A549 (cell line): ENCODE data around the gene ARL15. TPM values are rescaled to one million over a fixed set of nuclear protein-coding genes. Genes with fewer than 3 reads are reported as not detected.
"Not testable (repeated sequence)": the region's sequence is repeated elsewhere in the genome, so short reads cannot be mapped to it uniquely, and the experiment has no call there.

Source experiments
- ATAC-seq, 2 experiments: fragments of 200-7000 bp in 1 of 2; fragments of >200 bp in 1 of 2; cut with Nextera tagmentation in 1 of 2; cut with Tn5 transposase in 1 of 2; 3 replicates each; pipeline versions ENCODE4 v1.8.0 to v1.9.1; 2018 to 2020; ENCODE audit warnings: mild to moderate bottlenecking in 1 of 2, moderate library complexity in 1 of 2
- CTCF ChIA-PET: fragments of 300-600 bp; sonication (Branson Sonifier 250); formaldehyde crosslinking; extraction: SDS; loops from one replicate; lab custom pipeline; 2021; ENCODE audit warnings: antibody characterized with exemption, inconsistent platforms; lab: Yijun Ruan, JAX
- POLR2A ChIA-PET: fragments of 350-600 bp; formaldehyde crosslinking; extraction: SDS; loops from one replicate; lab custom pipeline; 2021; ENCODE audit warnings: antibody characterized with exemption, inconsistent platforms; lab: Yijun Ruan, JAX
- DNase-seq, 2 experiments: peaks; one replicate each; pipeline versions ENCODE4 v3.0.0 to v3.0.0-alpha.2; 2011 to 2016; ENCODE audit warnings: low read depth in 1 of 2, low spot score in 1 of 2
- FAIRE-seq: peaks from 2 replicates; lab custom pipeline; 2011; peaks lifted over from hg19 to GRCh38; lab: Jason Lieb, UNC
- H3K27ac ChIP-seq, 2 experiments: fragments of >200 bp; sonication (Bioruptor Twin); formaldehyde crosslinking; 3 replicates each; pipeline ENCODE4 v1.5.1; 2016 to 2017
- H3K4me1 ChIP-seq: fragments of >200 bp; sonication (Bioruptor Twin); formaldehyde crosslinking; 3 replicates; pipeline ENCODE4 v1.6.1; 2016
- H3K4me2 ChIP-seq: fragments of >200 bp; sonication (Bioruptor Twin); formaldehyde crosslinking; 3 replicates; pipeline ENCODE4 v1.6.1; 2016
- H3K4me3 ChIP-seq: fragments of >200 bp; sonication (Bioruptor Twin); formaldehyde crosslinking; 3 replicates; pipeline ENCODE4 v1.5.1; 2016
- H3K9me3 ChIP-seq: fragments of >200 bp; sonication (Bioruptor Twin); formaldehyde crosslinking; 3 replicates; pipeline ENCODE4 v1.6.1; 2016
- BCL3 ChIP-seq: fragments of >200 bp; sonication (Bioruptor Twin); formaldehyde crosslinking; IDR thresholded peaks from 3 replicates; pipeline ENCODE4 v1.6.1; 2016
- BHLHE40 ChIP-seq: IDR thresholded peaks from 2 replicates; pipeline ENCODE4 v1.6.1; 2012; ENCODE audit warnings: low read depth, low read length, inconsistent platforms
- CEBPB ChIP-seq, 2 experiments: fragments of >200 bp in 1 of 2; sonication (Bioruptor Twin) in 1 of 2; formaldehyde crosslinking in 1 of 2; IDR thresholded peaks; 2 replicates each; pipeline ENCODE4 v1.6.1; 2012 to 2016
- CHD4 ChIP-seq: fragments of 200-600 bp; sonication (generic); IDR thresholded peaks from 2 replicates; pipeline ENCODE4 v1.6.1; 2016; ENCODE audit warnings: antibody characterized with exemption, mild to moderate bottlenecking, borderline replicate concordance
- CTCF ChIP-seq: fragments of >200 bp; sonication (Bioruptor Twin); formaldehyde crosslinking; IDR thresholded peaks from 3 replicates; pipeline ENCODE4 v1.5.1; 2016
- E2F6 ChIP-seq: IDR thresholded peaks from 2 replicates; pipeline ENCODE4 v1.6.1; 2012; ENCODE audit warnings: low read depth, borderline replicate concordance
- FOSL2 ChIP-seq, 2 experiments: fragments of 450-650 bp in 1 of 2; fragments of >200 bp in 1 of 2; sonication (Bioruptor Twin) in 1 of 2; formaldehyde crosslinking; IDR thresholded peaks; 2 replicates each; pipeline versions ENCODE4 v1.5.0 to v1.6.1; 2016 to 2020; ENCODE audit warnings: mild to moderate bottlenecking in 1 of 2, moderate library complexity in 1 of 2
- HEYL ChIP-seq: fragments of 250-450 bp; sonication (Bioruptor Pico); IDR thresholded peaks from 2 replicates; pipeline ENCODE4 v1.8.0; 2021; ENCODE audit warnings: mild to moderate bottlenecking, moderate library complexity
- HOXB5 ChIP-seq: fragments of 250-450 bp; sonication (Bioruptor Pico); IDR thresholded peaks from 2 replicates; pipeline ENCODE4 v1.5.0; 2020; ENCODE audit warnings: mild to moderate bottlenecking, moderate library complexity
- JUN ChIP-seq, 2 experiments: fragments of >200 bp; sonication (Bioruptor Twin); formaldehyde crosslinking; IDR thresholded peaks; 2 replicates in 1 of 2; 3 replicates in 1 of 2; pipeline ENCODE4 v1.6.1; 2016 to 2017
- KDM5A ChIP-seq: fragments of 200-600 bp; sonication (generic); IDR thresholded peaks from 2 replicates; pipeline ENCODE4 v1.6.1; 2016; ENCODE audit warnings: antibody characterized with exemption, mild to moderate bottlenecking
- MAFK ChIP-seq: fragments of 450-650 bp; IDR thresholded peaks from 2 replicates; pipeline ENCODE4 v1.6.1; 2014; ENCODE audit not compliant: partially characterized antibody
- RAD21 ChIP-seq, 2 experiments: fragments of >200 bp in 1 of 2; sonication (Bioruptor Twin) in 1 of 2; formaldehyde crosslinking in 1 of 2; IDR thresholded peaks in 1 of 2; conservative IDR thresholded peaks in 1 of 2; 2 replicates in 1 of 2; 3 replicates in 1 of 2; pipeline ENCODE4 v1.6.1; 2012 to 2018; ENCODE audit warnings: inconsistent platforms in 1 of 2
- RFX5 ChIP-seq: fragments of 450-650 bp; IDR thresholded peaks from 2 replicates; pipeline ENCODE4 v1.7.1; 2014; ENCODE audit warnings: antibody characterized with exemption, mild to moderate bottlenecking, moderate library complexity
- RNF2 ChIP-seq: fragments of 200-600 bp; sonication (generic); IDR thresholded peaks from 2 replicates; pipeline ENCODE4 v1.6.1; 2016; ENCODE audit warnings: low read depth, mild to moderate bottlenecking, antibody characterized with exemption, moderate library complexity, borderline replicate concordance
- TP53 ChIP-seq: fragments of 250-450 bp; sonication (Bioruptor Pico); IDR thresholded peaks from 2 replicates; pipeline ENCODE4 v1.5.0; 2021; ENCODE audit warnings: mild to moderate bottlenecking, moderate library complexity
- WGBS: methylation state at CpG from one replicate; pipeline ENCODE4 v1.1.6; 2017; ENCODE audit errors: missing lambda C conversion rate; 5-methylcytosine and 5-hydroxymethylcytosine counted together
- polyA plus RNA-seq, 4 experiments: library from polyadenylated mRNA; depleted of rRNA in 3 of 4; stranded (reverse); fragments of >200 nt; fragmentation: RNase III in 1 of 4; extraction: RNeasy Plus Mini Kit Qiagen cat#74134 plus additional on column Dnase treatment in 1 of 4; gene quantifications; 2 replicates in 3 of 4; 3 replicates in 1 of 4; pipeline ENCODE4 v1.2.3, GENCODE V29; 2011 to 2017

Gene ARL15
- polyA plus RNA-seq, 2 of the 4 experiments (the other 2 are of a cell fraction): 11.8 to 12.1 TPM

GRCh38 chr5:53984971-53985370, 325.4 kb downstream of the ARL15 start:
- Histone ChIP-seq H3K4me2 (no peak overlapping the region), H3K27ac (no peak overlapping the region), H3K9me3 (peaks cover 7% of the 10 kb centered on the region; the same call in 1 of the 3 replicates), H3K4me3 (no peak overlapping the region), H3K4me1 (peaks cover 11% of the 10 kb centered on the region; the same call in 2 of the 3 replicates)
- WGBS: 98% methylated on average over 1 of the region's 1 CpG
- DNase-seq: no peak
- no peak for ATAC-seq
- POLR2A ChIA-PET: no interaction called here
- CTCF ChIA-PET: no interaction called here
- TF ChIP-seq JUN (IDR thresholded peaks at IDR 0.05): no peak
- FAIRE-seq: no peak

GRCh38 chr5:53983568-53984460, 326.6 kb downstream of the ARL15 start:
- FAIRE-seq (no peak), DNase-seq (peak; percentile 3 to 13), ATAC-seq (peak; percentile 72 to 83)
- Histone ChIP-seq H3K4me2 (peak overlapping the region; percentile 54), H3K4me3 (no peak overlapping the region), H3K9me3 (peaks cover 9% of the 10 kb centered on the region; the same call in 1 of the 3 replicates), H3K27ac (peak overlapping the region; percentile 29 to 32; a peak in 5 of 6 replicates), H3K4me1 (peaks cover 11% of the 10 kb centered on the region; the same call in 2 of the 3 replicates)
- 61% methylated on average over 10 of the region's 10 CpGs for WGBS
- 0 out of 2 replicates have a peak, but pooled peaks have one; percentile 25 for TF ChIP-seq FOSL2 (IDR thresholded peaks at IDR 0.05)
- peak; percentile 55; the same call in 1 of the 2 replicates for TF ChIP-seq FOSL2 (CRISPR knock-in tag; IDR thresholded peaks at IDR 0.05)
- no peak for TF ChIP-seq E2F6
- POLR2A ChIA-PET: interaction anchor here (0.6 kb wide), 1 partner anchor 502 kb away, joined by 4 read pairs; no protein-coding TSS in a partner anchor
- CTCF ChIA-PET: interaction anchor here (0.6 to 0.8 kb wide), 3 partner anchors 11 to 105 kb away, joined by 3 read pairs; no protein-coding TSS in a partner anchor

GRCh38 chr5:53982319-53982718, 328.1 kb downstream of the ARL15 start:
- H3K9me3 ChIP-seq, ATAC-seq, DNase-seq, POLR2A ChIA-PET, CTCF ChIA-PET, FAIRE-seq, H3K4me2 ChIP-seq, H3K4me3 ChIP-seq, H3K27ac ChIP-seq: not testable (repeated sequence)
- 85% methylated on average over 2 of the region's 2 CpGs for WGBS
- H3K4me1 ChIP-seq: peaks cover 11% of the 10 kb centered on the region; the same call in 2 of the 3 replicates

GRCh38 chr5:53980061-53980460, 330.3 kb downstream of the ARL15 start:
- ChIA-PET CTCF (interaction anchor here (0.9 to 1.0 kb wide), 2 partner anchors 14 to 16 kb away, joined by 3 read pairs; no protein-coding TSS in a partner anchor), POLR2A (no interaction called here)
- Histone ChIP-seq H3K27ac (no peak overlapping the region), H3K4me1 (peaks cover 11% of the 10 kb centered on the region; the same call in 2 of the 3 replicates), H3K9me3 (peaks cover 9% of the 10 kb centered on the region; the same call in 1 of the 3 replicates), H3K4me2 (no peak overlapping the region), H3K4me3 (no peak overlapping the region)
- ATAC-seq: no peak
- no peak for FAIRE-seq
- DNase-seq: no peak
- no peak for TF ChIP-seq BHLHE40
- no peak for TF ChIP-seq BCL3
- no peak for TF ChIP-seq KDM5A
- TF ChIP-seq RFX5: no peak
- TF ChIP-seq CHD4: no peak
- no peak for TF ChIP-seq RNF2
- TF ChIP-seq RAD21 (conservative IDR thresholded peaks at IDR 0.05 in 1 of 2, IDR thresholded peaks at IDR 0.05 in 1 of 2): no peak
- no peak for TF ChIP-seq HEYL (CRISPR knock-in tag)
- TF ChIP-seq MAFK: no peak
- no peak for TF ChIP-seq HOXB5 (CRISPR knock-in tag)
- TF ChIP-seq CTCF: no peak
- no peak for TF ChIP-seq TP53
- no peak for TF ChIP-seq CEBPB (IDR thresholded peaks at IDR 0.05)
